ENCODE data around the gene NFYB.

The NFYB gene

GRCh38 chr12:104094284-104094683 lies 43.7 kb downstream of the NFYB start:
- Histone ChIP-seq H3K36me3 (ENCODE audit: low read length) (peaks cover 22% of the 10 kb centered on the region; the same call in 1 of the 2 replicates), H3K4me3 (ENCODE audit: insufficient read depth, low read length, poor library complexity, severe bottlenecking) (no peak overlapping the region), H4K20me1 (ENCODE audit: low read depth, low read length) (no peaks in the 10 kb centered on the region), H3K9ac (ENCODE audit: low read length) (no peak overlapping the region), H3F3A (ENCODE audit: insufficient read depth) (no peaks in the 10 kb centered on the region), H3K9me2 (replicated peaks; ENCODE audit: insufficient read depth, low read length) (no peaks in the 10 kb centered on the region), H3K9me3 (ENCODE audit: insufficient read depth, low read length) (no peaks in the 10 kb centered on the region), H2AFZ (ENCODE audit: low read depth, low read length, severe bottlenecking) (no peak overlapping the region), H3K27ac (ENCODE audit: low read depth, low read length) (no peak overlapping the region), H3K4me2 (ENCODE audit: low read depth, low read length, poor library complexity, severe bottlenecking) (no peak overlapping the region), H3K27me3 (ENCODE audit: low read length) (no peaks in the 10 kb centered on the region), H3K79me2 (ENCODE audit: insufficient read depth, low read length) (no peaks in the 10 kb centered on the region)
- TF ChIP-seq CTCF (IDR thresholded peaks at IDR 0.05; ENCODE audit: insufficient read depth, low read length, poor library complexity, severe bottlenecking), result no peak
- TF ChIP-seq EZH2phosphoT487 (conservative IDR thresholded peaks at IDR 0.05; ENCODE audit: low read length), result no peak

DNA sequence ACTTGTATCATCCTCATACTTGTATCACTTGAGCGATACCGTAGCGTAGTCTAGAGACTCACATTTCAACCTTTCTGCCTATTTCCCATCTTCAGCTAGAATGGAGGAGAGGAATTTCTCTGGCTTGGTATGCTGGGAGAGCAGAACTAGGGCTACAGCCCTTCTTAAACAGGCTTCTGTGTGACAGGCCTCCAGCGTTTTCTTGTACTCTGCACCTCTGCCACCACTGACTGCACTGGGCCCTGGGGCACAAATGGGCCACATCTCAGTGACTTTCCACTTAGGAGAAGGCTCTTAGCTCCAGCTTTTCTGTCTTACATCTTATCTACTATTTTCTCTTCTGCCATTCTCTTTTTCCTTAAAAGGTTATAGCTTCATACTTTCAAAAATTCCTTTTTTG lies 46.9 kb downstream of the NFYB start:
- Histone ChIP-seq H2AFZ (ENCODE audit: low read depth, low read length, severe bottlenecking) (no peak overlapping the region), H3K27me3 (ENCODE audit: low read length) (no peaks in the 10 kb centered on the region), H3F3A (ENCODE audit: insufficient read depth) (no peaks in the 10 kb centered on the region), H3K9me3 (ENCODE audit: insufficient read depth, low read length) (no peaks in the 10 kb centered on the region), H3K79me2 (ENCODE audit: insufficient read depth, low read length) (no peaks in the 10 kb centered on the region), H3K4me2 (ENCODE audit: low read depth, low read length, poor library complexity, severe bottlenecking) (no peak overlapping the region), H3K9me2 (replicated peaks; ENCODE audit: insufficient read depth, low read length) (no peaks in the 10 kb centered on the region), H3K36me3 (ENCODE audit: low read length) (peaks cover 11% of the 10 kb centered on the region; the same call in 1 of the 2 replicates), H3K4me3 (ENCODE audit: insufficient read depth, low read length, poor library complexity, severe bottlenecking) (no peak overlapping the region), H3K27ac (ENCODE audit: low read depth, low read length) (no peak overlapping the region), H4K20me1 (ENCODE audit: low read depth, low read length) (no peaks in the 10 kb centered on the region), H3K9ac (ENCODE audit: low read length) (no peak overlapping the region)
- TF ChIP-seq CTCF (IDR thresholded peaks at IDR 0.05; ENCODE audit: insufficient read depth, low read length, poor library complexity, severe bottlenecking) (no peak), EZH2phosphoT487 (conservative IDR thresholded peaks at IDR 0.05; ENCODE audit: low read length) (no peak)

DNA sequence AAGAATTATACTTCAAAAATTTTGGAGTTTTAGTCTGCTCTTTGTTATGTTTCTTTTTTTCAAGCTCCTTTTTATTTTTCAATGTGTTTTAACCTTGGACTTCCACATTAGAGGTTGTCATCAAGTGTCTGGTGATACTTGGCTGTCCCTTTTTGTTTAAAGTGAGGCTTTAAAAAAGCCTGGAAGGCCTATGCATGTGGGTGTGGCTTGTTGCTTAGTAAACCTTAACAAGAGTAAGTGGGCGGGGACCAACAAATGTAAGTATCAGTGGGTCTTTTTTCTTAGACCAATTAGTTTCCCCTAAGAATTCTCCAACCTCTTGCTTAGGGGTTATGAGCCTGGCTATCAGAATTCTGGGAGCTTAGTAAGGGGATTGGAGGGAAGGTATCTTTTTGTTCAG lies 47.3 kb downstream of the NFYB start:
- Histone ChIP-seq H3K36me3 (ENCODE audit: low read length) (peaks cover 9% of the 10 kb centered on the region; the same call in 1 of the 2 replicates), H3K27me3 (ENCODE audit: low read length) (no peaks in the 10 kb centered on the region), H2AFZ (ENCODE audit: low read depth, low read length, severe bottlenecking) (no peak overlapping the region), H3F3A (ENCODE audit: insufficient read depth) (no peaks in the 10 kb centered on the region), H3K4me3 (ENCODE audit: insufficient read depth, low read length, poor library complexity, severe bottlenecking) (no peak overlapping the region), H3K9me2 (replicated peaks; ENCODE audit: insufficient read depth, low read length) (no peaks in the 10 kb centered on the region), H3K9me3 (ENCODE audit: insufficient read depth, low read length) (no peaks in the 10 kb centered on the region), H3K27ac (ENCODE audit: low read depth, low read length) (no peak overlapping the region), H3K4me2 (ENCODE audit: low read depth, low read length, poor library complexity, severe bottlenecking) (no peak overlapping the region), H3K79me2 (ENCODE audit: insufficient read depth, low read length) (no peaks in the 10 kb centered on the region), H3K9ac (ENCODE audit: low read length) (no peak overlapping the region), H4K20me1 (ENCODE audit: low read depth, low read length) (no peaks in the 10 kb centered on the region)
- no peak for TF ChIP-seq CTCF (IDR thresholded peaks at IDR 0.05; ENCODE audit: insufficient read depth, low read length, poor library complexity, severe bottlenecking)
- TF ChIP-seq EZH2phosphoT487 (conservative IDR thresholded peaks at IDR 0.05; ENCODE audit: low read length), result no peak
